NOMO-1 treated with DMSO at 0.1 percent for 48 hours (cell line): ENCODE measurements around the gene ITGAD.

Experiments
- DNase-seq: peaks from one replicate; lab custom pipeline; 2025; ENCODE audit not compliant: unreplicated experiment; lab: John Stamatoyannopoulos, UW

The ITGAD gene

GRCh38 chr16:31365131-31365865 is 27.8 kb upstream of the ITGAD start:
- peak; percentile 76 for DNase-seq

GRCh38 chr16:31367853-31368252 is 25.3 kb upstream of the ITGAD start:
- DNase-seq, result peak; percentile 95

- no peak for DNase-seq
Measured at GRCh38 chr16:31371008-31371407, 22.1 kb upstream of the ITGAD start.

GRCh38 chr16:31371619-31372484 is 21.3 kb upstream of the ITGAD start:
- no peak for DNase-seq

- no peak for DNase-seq
Measured at GRCh38 chr16:31373235-31373634, 19.9 kb upstream of the ITGAD start.

- DNase-seq, result no peak
Measured at GRCh38 chr16:31375231-31375630, 17.9 kb upstream of the ITGAD start.

- DNase-seq, result no peak
Measured at GRCh38 chr16:31376705-31377104, 16.4 kb upstream of the ITGAD start.

GRCh38 chr16:31377210-31377903 is 15.8 kb upstream of the ITGAD start:
- no peak for DNase-seq

- no peak for DNase-seq
Measured at GRCh38 chr16:31380201-31380600, 12.9 kb upstream of the ITGAD start.

GRCh38 chr16:31382485-31383161 is 10.5 kb upstream of the ITGAD start:
- DNase-seq, result peak; percentile 67

- no peak for DNase-seq
Measured at GRCh38 chr16:31385680-31386079, 7.5 kb upstream of the ITGAD start.

GRCh38 chr16:31386157-31386984 is 6.8 kb upstream of the ITGAD start:
- no peak for DNase-seq

- no peak for DNase-seq
Measured at GRCh38 chr16:31388535-31388934, 4.6 kb upstream of the ITGAD start.

GRCh38 chr16:31390504-31391041 is 2.6 kb upstream of the ITGAD start:
- DNase-seq, result no peak

- no peak for DNase-seq
Measured at GRCh38 chr16:31395647-31396046, 2.5 kb downstream of the ITGAD start.

- DNase-seq, result no peak
Measured at GRCh38 chr16:31397096-31397660, 4.0 kb downstream of the ITGAD start.

- no peak for DNase-seq
Measured at GRCh38 chr16:31397701-31398100, 4.6 kb downstream of the ITGAD start.

GRCh38 chr16:31400191-31400590 is 7.1 kb downstream of the ITGAD start:
- peak; percentile 37 for DNase-seq

GRCh38 chr16:31401436-31401835 is 8.3 kb downstream of the ITGAD start:
- no peak for DNase-seq

- DNase-seq, result no peak
Measured at GRCh38 chr16:31402687-31403086, 9.6 kb downstream of the ITGAD start.
